T-helper 1 cell treated with Interleukin-12 subunit alpha and Interleukin-12 subunit beta and Interleukin-4 antibody, amounts not matched to agents 30 μg/mL and 1 μg/mL, for 36 hours (primary cell): ENCODE data around the gene TAF1D.

ENCODE experiments used
- H3K27ac Mint-ChIP-seq: one replicate; pipeline ENCODE4 v1.8.0; 2021; ENCODE audit warnings: mild to moderate bottlenecking, mixed read lengths
- H3K27me3 Mint-ChIP-seq: one replicate; pipeline ENCODE4 v1.8.0; 2021; ENCODE audit warnings: low read depth, mixed read lengths
- H3K36me3 Mint-ChIP-seq: one replicate; pipeline ENCODE4 v1.8.0; 2021; ENCODE audit warnings: low read depth, mixed read lengths
- H3K4me1 Mint-ChIP-seq: one replicate; pipeline ENCODE4 v1.8.0; 2021; ENCODE audit warnings: low read depth, mixed read lengths
- H3K4me3 Mint-ChIP-seq: one replicate; pipeline ENCODE4 v1.8.0; 2021; ENCODE audit warnings: mild to moderate bottlenecking, moderate library complexity, mixed read lengths
- H3K9me3 Mint-ChIP-seq: one replicate; pipeline ENCODE4 v1.8.0; 2021; ENCODE audit warnings: mixed read lengths

Gene TAF1D

GRCh38 chr11:93719310-93719709 is 22.0 kb downstream of the TAF1D start:
- H3K27ac Mint-ChIP-seq, result peak overlapping the region; percentile 26
- no peaks in the 10 kb centered on the region for H3K9me3 Mint-ChIP-seq
- no peak overlapping the region for H3K4me3 Mint-ChIP-seq
- peaks cover 53% of the 10 kb centered on the region for H3K36me3 Mint-ChIP-seq
- no peaks in the 10 kb centered on the region for H3K27me3 Mint-ChIP-seq
- peaks cover 23% of the 10 kb centered on the region for H3K4me1 Mint-ChIP-seq

- peak overlapping the region; percentile 52 for H3K27ac Mint-ChIP-seq
- H3K4me3 Mint-ChIP-seq, result peak overlapping the region; percentile 18
- H3K36me3 Mint-ChIP-seq, result peaks cover 56% of the 10 kb centered on the region
- H3K9me3 Mint-ChIP-seq, result no peaks in the 10 kb centered on the region
- no peaks in the 10 kb centered on the region for H3K27me3 Mint-ChIP-seq
- peaks cover 29% of the 10 kb centered on the region for H3K4me1 Mint-ChIP-seq
These were observed 23.2 kb downstream of the TAF1D start for GRCh38 chr11:93718057-93718563.

GRCh38 chr11:93717501-93717900 is 23.8 kb downstream of the TAF1D start:
- Mint-ChIP-seq H3K36me3 (peaks cover 58% of the 10 kb centered on the region), H3K4me3 (no peak overlapping the region), H3K4me1 (peaks cover 32% of the 10 kb centered on the region), H3K27ac (peak overlapping the region; percentile 67), H3K9me3 (peaks cover 4% of the 10 kb centered on the region), H3K27me3 (no peaks in the 10 kb centered on the region)

- no peaks in the 10 kb centered on the region for H3K27me3 Mint-ChIP-seq
- no peak overlapping the region for H3K4me3 Mint-ChIP-seq
- peak overlapping the region; percentile 50 for H3K27ac Mint-ChIP-seq
- H3K9me3 Mint-ChIP-seq, result peaks cover 10% of the 10 kb centered on the region
- peaks cover 56% of the 10 kb centered on the region for H3K36me3 Mint-ChIP-seq
- peaks cover 33% of the 10 kb centered on the region for H3K4me1 Mint-ChIP-seq
These were observed 25.4 kb downstream of the TAF1D start for GRCh38 chr11:93715797-93716396.

- Mint-ChIP-seq H3K27ac (no peak overlapping the region), H3K36me3 (peaks cover 74% of the 10 kb centered on the region), H3K4me3 (no peak overlapping the region), H3K9me3 (peaks cover 38% of the 10 kb centered on the region), H3K4me1 (peaks cover 19% of the 10 kb centered on the region), H3K27me3 (no peaks in the 10 kb centered on the region)
These were observed 28.6 kb downstream of the TAF1D start for GRCh38 chr11:93712678-93713077.

- peaks cover 12% of the 10 kb centered on the region for H3K4me1 Mint-ChIP-seq
- H3K4me3 Mint-ChIP-seq, result no peak overlapping the region
- H3K9me3 Mint-ChIP-seq, result peaks cover 38% of the 10 kb centered on the region
- peak overlapping the region; percentile 3 for H3K27ac Mint-ChIP-seq
- no peaks in the 10 kb centered on the region for H3K27me3 Mint-ChIP-seq
- peaks cover 75% of the 10 kb centered on the region for H3K36me3 Mint-ChIP-seq
These were observed 31.1 kb downstream of the TAF1D start for GRCh38 chr11:93710239-93710638.

GRCh38 chr11:93704237-93704636 is 37.1 kb downstream of the TAF1D start:
- Mint-ChIP-seq H3K27me3 (no peaks in the 10 kb centered on the region), H3K4me1 (peaks cover 6% of the 10 kb centered on the region), H3K36me3 (peaks cover 53% of the 10 kb centered on the region), H3K4me3 (no peak overlapping the region), H3K9me3 (peaks cover 11% of the 10 kb centered on the region), H3K27ac (no peak overlapping the region)

- H3K4me3 Mint-ChIP-seq, result no peak overlapping the region
- no peaks in the 10 kb centered on the region for H3K9me3 Mint-ChIP-seq
- H3K4me1 Mint-ChIP-seq, result peaks cover 6% of the 10 kb centered on the region
- peaks cover 59% of the 10 kb centered on the region for H3K36me3 Mint-ChIP-seq
- no peaks in the 10 kb centered on the region for H3K27me3 Mint-ChIP-seq
- no peak overlapping the region for H3K27ac Mint-ChIP-seq
These were observed 40.5 kb downstream of the TAF1D start for GRCh38 chr11:93700830-93701229.

GRCh38 chr11:93697611-93698010 is 43.7 kb downstream of the TAF1D start:
- H3K36me3 Mint-ChIP-seq, result peaks cover 61% of the 10 kb centered on the region
- no peak overlapping the region for H3K4me3 Mint-ChIP-seq
- H3K4me1 Mint-ChIP-seq, result peaks cover 6% of the 10 kb centered on the region
- no peaks in the 10 kb centered on the region for H3K9me3 Mint-ChIP-seq
- H3K27me3 Mint-ChIP-seq, result no peaks in the 10 kb centered on the region
- H3K27ac Mint-ChIP-seq, result no peak overlapping the region

- Mint-ChIP-seq H3K4me1 (peaks cover 6% of the 10 kb centered on the region), H3K9me3 (no peaks in the 10 kb centered on the region), H3K4me3 (no peak overlapping the region), H3K27ac (no peak overlapping the region), H3K27me3 (no peaks in the 10 kb centered on the region), H3K36me3 (peaks cover 55% of the 10 kb centered on the region)
These were observed 46.7 kb downstream of the TAF1D start for GRCh38 chr11:93694557-93694956.

- Mint-ChIP-seq H3K36me3 (peaks cover 55% of the 10 kb centered on the region), H3K9me3 (no peaks in the 10 kb centered on the region), H3K27ac (no peak overlapping the region), H3K27me3 (no peaks in the 10 kb centered on the region), H3K4me1 (peaks cover 8% of the 10 kb centered on the region), H3K4me3 (no peak overlapping the region)
These were observed 47.2 kb downstream of the TAF1D start for GRCh38 chr11:93694109-93694508.

- H3K4me3 Mint-ChIP-seq, result no peak overlapping the region
- peak overlapping the region; percentile 68 for H3K27ac Mint-ChIP-seq
- no peaks in the 10 kb centered on the region for H3K27me3 Mint-ChIP-seq
- peaks cover 43% of the 10 kb centered on the region for H3K36me3 Mint-ChIP-seq
- peaks cover 25% of the 10 kb centered on the region for H3K4me1 Mint-ChIP-seq
- H3K9me3 Mint-ChIP-seq, result no peaks in the 10 kb centered on the region
These were observed 52.1 kb downstream of the TAF1D start for GRCh38 chr11:93689240-93689639.

- Mint-ChIP-seq H3K27ac (peak overlapping the region; percentile 58), H3K36me3 (peaks cover 57% of the 10 kb centered on the region), H3K27me3 (no peaks in the 10 kb centered on the region), H3K9me3 (no peaks in the 10 kb centered on the region), H3K4me1 (peaks cover 28% of the 10 kb centered on the region), H3K4me3 (no peak overlapping the region)
These were observed 54.5 kb downstream of the TAF1D start for GRCh38 chr11:93686812-93687211.

- no peak overlapping the region for H3K4me3 Mint-ChIP-seq
- peaks cover 28% of the 10 kb centered on the region for H3K4me1 Mint-ChIP-seq
- peaks cover 56% of the 10 kb centered on the region for H3K36me3 Mint-ChIP-seq
- no peak overlapping the region for H3K27ac Mint-ChIP-seq
- no peaks in the 10 kb centered on the region for H3K27me3 Mint-ChIP-seq
- no peaks in the 10 kb centered on the region for H3K9me3 Mint-ChIP-seq
These were observed 55.1 kb downstream of the TAF1D start for GRCh38 chr11:93686226-93686625.
